Chondrocyte (in vitro differentiated cells): ENCODE measurements around the gene MPZL1. TPM values are rescaled to one million over a fixed set of nuclear protein-coding genes. Genes with fewer than 3 reads are reported as not detected.

ENCODE experiments used
- DNase-seq: peaks from one replicate; pipeline ENCODE4 v3.0.0; 2021; ENCODE audit warnings: mixed read lengths, low spot score
- H3K27ac Mint-ChIP-seq: one replicate; pipeline ENCODE4 v1.8.0; 2021; ENCODE audit warnings: mild to moderate bottlenecking, moderate library complexity, mixed read lengths; ENCODE audit not compliant: unreplicated experiment
- H3K27me3 Mint-ChIP-seq: 2 replicates; pipeline ENCODE4 v1.8.0; 2021; ENCODE audit warnings: low read depth, mixed read lengths
- H3K36me3 Mint-ChIP-seq: 2 replicates; pipeline ENCODE4 v1.8.0; 2021; ENCODE audit warnings: low read depth, mixed read lengths
- H3K4me1 Mint-ChIP-seq: 2 replicates; pipeline ENCODE4 v1.8.0; 2021; ENCODE audit warnings: low read depth, mild to moderate bottlenecking, mixed read lengths
- H3K4me3 Mint-ChIP-seq: one replicate; pipeline ENCODE4 v1.8.0; 2021; ENCODE audit warnings: mild to moderate bottlenecking, moderate library complexity, mixed read lengths; ENCODE audit not compliant: unreplicated experiment
- H3K9me3 Mint-ChIP-seq: 2 replicates; pipeline ENCODE4 v1.8.0; 2021; ENCODE audit warnings: low read depth, mixed read lengths
- total RNA-seq: library from RNA; stranded (reverse); gene quantifications from 3 replicates; pipeline ENCODE4 v1.2.1, GENCODE V29; 2021
- TF ChIP-seq, protein P1 (sequence below): fragments of 200-600 bp; sonication (generic); IDR thresholded peaks from 2 replicates; pipeline ENCODE4 v1.5.0; 2021; ENCODE audit warnings: antibody characterized with exemption, mild to moderate bottlenecking, moderate library complexity

The MPZL1 gene
- total RNA-seq, 1 donor from 2014 or later, result 198 TPM

DNA sequence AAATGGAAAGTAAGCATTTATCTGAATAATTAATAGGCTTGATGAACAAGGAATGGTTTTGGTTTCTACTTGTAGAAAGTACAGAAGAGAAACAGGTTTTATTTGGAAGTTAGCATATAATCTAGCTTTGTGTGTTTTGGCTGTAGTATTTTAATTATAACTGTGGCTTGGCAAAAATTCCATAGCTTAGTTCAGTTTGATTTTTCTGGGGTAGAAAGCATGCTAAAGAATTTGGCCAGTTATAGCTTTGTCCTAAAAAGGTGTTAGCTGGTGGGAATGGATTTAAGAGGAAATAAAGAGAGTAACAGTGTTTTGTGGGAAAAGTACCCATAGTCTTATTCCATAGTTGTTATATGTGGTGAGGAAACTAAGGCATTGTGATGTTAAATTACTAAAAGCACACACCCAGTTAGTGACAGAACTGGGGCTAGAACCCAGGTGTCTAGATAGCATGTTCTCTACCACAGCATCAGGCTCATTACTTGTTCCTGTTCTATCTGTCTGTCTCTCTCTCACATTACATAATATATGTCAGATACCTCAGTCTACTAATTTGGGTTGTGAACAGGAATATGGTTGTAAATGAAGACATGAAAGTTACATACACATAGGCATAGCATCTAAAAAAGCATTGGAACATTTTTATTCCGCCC is 55.0 kb downstream of the MPZL1 start:
- peaks cover 36% of the 10 kb centered on the region for H3K4me1 Mint-ChIP-seq
- peak overlapping the region; percentile 28 for H3K27ac Mint-ChIP-seq

DNA sequence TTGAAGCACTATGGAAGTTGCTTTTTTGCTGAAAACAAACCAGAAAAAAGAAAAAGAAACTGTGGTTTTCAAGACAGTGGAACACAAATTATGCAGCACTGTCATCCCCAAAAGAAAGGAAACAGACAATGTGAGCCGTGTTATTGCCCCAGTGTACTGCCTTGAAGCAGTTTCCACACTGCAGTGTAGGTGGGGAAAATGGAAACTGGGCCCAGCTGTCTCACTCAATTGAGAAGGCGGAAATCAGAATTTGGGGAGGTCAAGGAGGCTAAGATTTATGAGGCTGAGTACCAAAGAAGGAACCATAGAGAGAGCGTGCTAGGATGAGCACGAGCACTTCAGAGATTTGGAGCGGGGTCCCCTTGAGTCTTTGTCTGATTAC is 55.5 kb downstream of the MPZL1 start:
- H3K4me3 Mint-ChIP-seq, result no peak overlapping the region
- H3K27ac Mint-ChIP-seq, result no peak overlapping the region
- TF ChIP-seq, protein P1, sequence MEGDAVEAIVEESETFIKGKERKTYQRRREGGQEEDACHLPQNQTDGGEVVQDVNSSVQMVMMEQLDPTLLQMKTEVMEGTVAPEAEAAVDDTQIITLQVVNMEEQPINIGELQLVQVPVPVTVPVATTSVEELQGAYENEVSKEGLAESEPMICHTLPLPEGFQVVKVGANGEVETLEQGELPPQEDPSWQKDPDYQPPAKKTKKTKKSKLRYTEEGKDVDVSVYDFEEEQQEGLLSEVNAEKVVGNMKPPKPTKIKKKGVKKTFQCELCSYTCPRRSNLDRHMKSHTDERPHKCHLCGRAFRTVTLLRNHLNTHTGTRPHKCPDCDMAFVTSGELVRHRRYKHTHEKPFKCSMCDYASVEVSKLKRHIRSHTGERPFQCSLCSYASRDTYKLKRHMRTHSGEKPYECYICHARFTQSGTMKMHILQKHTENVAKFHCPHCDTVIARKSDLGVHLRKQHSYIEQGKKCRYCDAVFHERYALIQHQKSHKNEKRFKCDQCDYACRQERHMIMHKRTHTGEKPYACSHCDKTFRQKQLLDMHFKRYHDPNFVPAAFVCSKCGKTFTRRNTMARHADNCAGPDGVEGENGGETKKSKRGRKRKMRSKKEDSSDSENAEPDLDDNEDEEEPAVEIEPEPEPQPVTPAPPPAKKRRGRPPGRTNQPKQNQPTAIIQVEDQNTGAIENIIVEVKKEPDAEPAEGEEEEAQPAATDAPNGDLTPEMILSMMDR, result no peak
- DNase-seq, result no peak
- peaks cover 42% of the 10 kb centered on the region for H3K36me3 Mint-ChIP-seq
- peaks cover 12% of the 10 kb centered on the region for H3K9me3 Mint-ChIP-seq
- H3K4me1 Mint-ChIP-seq, result peaks cover 36% of the 10 kb centered on the region
- no peaks in the 10 kb centered on the region for H3K27me3 Mint-ChIP-seq

More for the DNA sequence above, 55.0 kb downstream of the MPZL1 start:
- TF ChIP-seq, protein P1, result no peak
- H3K9me3 Mint-ChIP-seq, result peaks cover 12% of the 10 kb centered on the region
- H3K4me3 Mint-ChIP-seq, result no peak overlapping the region
- H3K27me3 Mint-ChIP-seq, result no peaks in the 10 kb centered on the region
- peaks cover 47% of the 10 kb centered on the region for H3K36me3 Mint-ChIP-seq
- no peak for DNase-seq

DNA sequence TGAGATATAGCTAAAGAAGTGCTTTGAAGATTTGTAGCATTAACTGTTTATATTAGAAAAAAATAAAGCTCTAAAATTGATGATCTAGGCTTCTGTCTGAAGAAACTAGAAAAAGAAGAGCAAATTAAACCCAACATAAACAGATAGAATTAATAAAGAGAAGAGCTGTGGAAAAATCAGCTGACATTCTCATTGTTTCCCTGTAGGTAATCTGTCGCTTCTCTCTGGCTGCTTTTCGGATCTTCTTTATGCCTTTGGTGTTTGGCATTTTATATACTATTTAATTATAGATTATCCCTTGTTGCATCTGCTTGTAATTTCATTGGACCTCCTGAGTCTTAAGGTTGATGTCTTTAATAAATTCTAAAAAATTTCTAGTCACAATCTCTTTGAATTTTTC is 59.8 kb downstream of the MPZL1 start:
- H3K4me3 Mint-ChIP-seq, result no peak overlapping the region
- no peak overlapping the region for H3K27ac Mint-ChIP-seq
- no peak for DNase-seq
- TF ChIP-seq, protein P1, result no peak
- peaks cover 8% of the 10 kb centered on the region for H3K4me1 Mint-ChIP-seq
- H3K27me3 Mint-ChIP-seq, result no peaks in the 10 kb centered on the region
- peaks cover 37% of the 10 kb centered on the region for H3K36me3 Mint-ChIP-seq
- peaks cover 12% of the 10 kb centered on the region for H3K9me3 Mint-ChIP-seq

DNA sequence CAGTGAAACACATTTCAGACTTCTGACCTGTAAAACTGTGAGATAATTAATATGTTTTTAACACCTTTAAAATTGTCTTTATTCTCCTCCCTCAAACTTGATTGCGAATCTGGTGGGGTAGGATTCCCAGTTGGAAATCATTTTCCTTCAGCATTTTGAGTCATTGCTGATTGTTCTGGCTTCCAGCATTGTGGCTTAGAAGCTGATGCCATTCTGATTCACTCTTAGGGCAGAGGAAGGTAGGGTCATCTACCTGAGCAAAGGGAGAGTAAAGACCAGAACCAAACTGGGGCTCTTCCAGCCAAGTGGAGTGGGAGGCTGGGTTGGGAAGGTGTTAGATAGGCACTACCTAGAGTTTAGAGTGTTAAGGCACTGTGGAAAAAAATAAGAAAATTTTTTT is 61.2 kb downstream of the MPZL1 start:
- H3K27me3 Mint-ChIP-seq, result no peaks in the 10 kb centered on the region
- H3K4me1 Mint-ChIP-seq, result no peaks in the 10 kb centered on the region
- H3K4me3 Mint-ChIP-seq, result no peak overlapping the region
- peaks cover 35% of the 10 kb centered on the region for H3K36me3 Mint-ChIP-seq
- H3K27ac Mint-ChIP-seq, result peak overlapping the region; percentile 54
- no peak for DNase-seq
- peaks cover 12% of the 10 kb centered on the region for H3K9me3 Mint-ChIP-seq
- TF ChIP-seq, protein P1, result no peak

DNA sequence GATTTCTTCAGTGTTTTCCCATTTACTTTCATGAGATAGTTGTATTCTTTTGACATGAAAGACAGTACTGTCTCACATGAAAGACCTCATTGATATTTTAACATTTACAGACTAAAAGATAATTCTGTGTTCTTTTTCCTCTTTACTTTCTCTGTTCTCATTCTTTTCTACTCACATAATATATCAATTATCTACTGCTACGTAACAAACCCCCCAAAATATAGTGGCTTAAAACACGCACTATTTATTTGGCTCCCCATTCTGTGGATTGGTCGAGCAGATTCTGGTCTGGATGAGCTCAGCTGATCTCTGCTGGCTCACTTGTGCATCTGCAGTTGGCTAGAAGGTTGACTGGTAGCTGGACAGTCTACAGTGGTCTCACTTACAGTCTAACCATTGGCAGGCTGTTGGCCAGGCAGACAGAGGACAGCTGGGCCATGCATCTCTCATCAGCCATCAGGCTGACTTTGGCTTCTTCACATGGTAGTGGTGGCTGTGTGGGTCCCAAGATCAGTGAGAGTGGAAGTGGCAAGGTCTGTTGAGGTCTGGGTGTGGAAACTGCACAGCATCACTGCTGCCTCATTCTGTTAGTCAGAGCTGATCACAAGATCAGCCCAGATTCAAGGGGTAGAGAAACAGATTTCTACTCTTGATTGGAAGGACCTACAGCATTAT is 63.2 kb downstream of the MPZL1 start:
- Mint-ChIP-seq H3K27me3 (no peaks in the 10 kb centered on the region), H3K4me3 (no peak overlapping the region), H3K36me3 (peaks cover 35% of the 10 kb centered on the region), H3K4me1 (peaks cover 11% of the 10 kb centered on the region), H3K27ac (no peak overlapping the region), H3K9me3 (peaks cover 8% of the 10 kb centered on the region)
- DNase-seq, result no peak
- TF ChIP-seq, protein P1, result no peak
